ENCODE measurements around the gene CEMIP2. TPM values are rescaled to one million over a fixed set of nuclear protein-coding genes. Genes with fewer than 3 reads are reported as not detected.

The CEMIP2 gene
- total and polyA plus RNA-seq, 10 of the 15 experiments (the other 5 are each of a cell fraction or from before 2014, with no cell fraction given): 0.50 to 19.2 (median 1.2) TPM

- TF ChIP-seq PKNOX1 (IDR thresholded peaks at IDR 0.05) (peak; percentile 50; the same call in 1 of the 2 replicates), MEF2B (IDR thresholded peaks at IDR 0.05; ENCODE audit: partially characterized antibody, poor library complexity, severe bottlenecking) (peak; percentile 15), TBL1XR1 (IDR thresholded peaks at IDR 0.05; ENCODE audit: low read depth, low read length) (no peak), BACH1 (IDR thresholded peaks at IDR 0.05; ENCODE audit: borderline replicate concordance) (0 out of 2 replicates have a peak, but pooled peaks have one; percentile 56), RAD21 (IDR thresholded peaks at IDR 0.05; ENCODE audit: insufficient read depth, low read depth, low read length) (peak; percentile 49), ZBED1 (IDR thresholded peaks at IDR 0.05; ENCODE audit: borderline replicate concordance) (no peak), IKZF1 (conservative IDR thresholded peaks at IDR 0.05) (peak; percentile 65), PBX3 (IDR thresholded peaks at IDR 0.05; ENCODE audit: insufficient replicate concordance, low read depth, low read length) (no peak), POLR2A (IDR thresholded peaks at IDR 0.05; ENCODE audit: low read depth, low read length) (0 out of 2 replicates have a peak, but pooled peaks have one; percentile 24), TCF3 (IDR thresholded peaks at IDR 0.05; ENCODE audit: borderline replicate concordance, insufficient read depth, low read depth, low read length) (peak; percentile 54; the same call in 1 of the 2 replicates), ZNF687 (IDR thresholded peaks at IDR 0.05) (peak; percentile 75), SUPT20H (IDR thresholded peaks at IDR 0.05; ENCODE audit: borderline replicate concordance, control insufficient read depth, low read depth, low read length) (no peak), DPF2 (IDR thresholded peaks at IDR 0.05) (0 out of 2 replicates have a peak, but pooled peaks have one; percentile 38), SREBF1 (IDR thresholded peaks at IDR 0.05; ENCODE audit: low read length) (no peak), PML (IDR thresholded peaks at IDR 0.05; ENCODE audit: low read length) (no peak), CREB1 (IDR thresholded peaks at IDR 0.05; ENCODE audit: low read depth) (peak; percentile 65; the same call in 1 of the 2 replicates), MLLT1 (IDR thresholded peaks at IDR 0.05) (0 out of 2 replicates have a peak, but pooled peaks have one; percentile 50), ELK1 (IDR thresholded peaks at IDR 0.05; ENCODE audit: low read depth, low read length) (no peak), MYB (IDR thresholded peaks at IDR 0.05; ENCODE audit: borderline replicate concordance, low read depth, low read length) (no peak), BCL3 (IDR thresholded peaks at IDR 0.05; ENCODE audit: borderline replicate concordance, insufficient read depth, low read depth, low read length, poor library complexity, severe bottlenecking) (no peak), IKZF2 (IDR thresholded peaks at IDR 0.05) (peak; percentile 49 to 70; a peak in 3 of 4 replicates)
Measured at GRCh38 chr9:71783120-71783523, 14.8 kb upstream of the CEMIP2 start (continued).

All from GM12878 (cell line).